GM19324 (cell line): ENCODE measurements around the gene TAF4.

Source experiments
- ATAC-seq: cut with Tn5 transposase; IDR thresholded peaks from one replicate; pipeline ENCODE4 v1.9.1; 2021; ENCODE audit warnings: mild to moderate bottlenecking, moderate library complexity; ENCODE audit not compliant: unreplicated experiment, low FRiP score

Gene TAF4

GRCh38 chr20:62046431-62046830 lies 19.2 kb downstream of the TAF4 start:
- no peak for ATAC-seq

DNA sequence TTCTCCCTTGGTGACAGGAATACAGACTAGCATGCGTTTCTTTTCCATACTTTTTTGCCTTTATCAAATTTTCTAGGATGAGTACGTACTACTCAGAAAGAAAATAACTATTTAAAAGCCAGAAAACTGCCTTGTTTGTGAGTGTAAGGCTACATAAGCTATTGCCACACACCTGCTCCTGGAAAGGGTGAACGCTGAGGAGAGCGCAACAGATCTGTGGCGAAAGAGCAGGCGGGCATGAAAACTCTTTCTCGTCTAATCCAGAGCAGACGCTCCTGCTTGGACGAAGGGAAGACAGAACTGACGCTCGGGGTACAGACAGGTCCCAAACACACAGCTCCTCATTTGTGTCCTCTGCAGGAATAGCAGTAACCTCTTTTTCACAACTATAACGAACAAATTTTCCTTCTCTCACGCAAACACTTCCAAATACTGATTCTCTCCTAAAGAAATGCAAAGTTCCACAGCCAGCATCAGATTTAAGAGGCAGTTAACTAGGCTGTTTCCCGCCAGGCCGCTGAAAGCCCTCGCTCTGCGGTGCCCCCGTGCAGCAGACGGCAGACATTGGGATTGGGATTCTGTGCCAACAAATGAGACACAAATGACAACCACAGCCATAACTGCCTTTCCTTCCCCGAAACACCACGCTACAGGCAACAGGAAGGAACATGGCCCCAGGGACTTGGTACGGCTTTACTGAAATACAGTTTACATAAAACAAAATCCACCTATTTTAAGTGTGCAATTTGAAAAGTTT lies 20.0 kb downstream of the TAF4 start:
- no peak for ATAC-seq

- ATAC-seq: no peak
Measured at GRCh38 chr20:62045118-62045517, 20.6 kb downstream of the TAF4 start.

DNA sequence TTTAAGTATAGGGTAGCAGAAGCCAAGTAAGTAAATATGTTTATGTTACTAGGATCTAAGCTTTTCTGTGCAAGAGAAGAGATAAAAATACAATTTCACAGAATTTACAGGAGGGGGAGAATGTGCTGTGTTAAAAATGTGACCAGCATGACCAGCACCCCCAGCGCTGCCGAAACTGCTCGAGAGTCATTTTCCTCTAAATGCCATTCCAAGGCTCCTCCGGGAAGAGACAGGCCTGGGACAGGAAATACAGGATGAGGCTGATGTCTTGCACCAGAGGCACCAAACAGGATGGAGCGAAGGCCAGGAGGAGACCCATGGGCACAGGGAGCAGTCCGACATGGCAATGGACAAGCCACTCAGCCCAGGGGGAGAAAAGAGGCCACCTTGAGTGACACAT lies 21.1 kb downstream of the TAF4 start:
- no peak for ATAC-seq

GRCh38 chr20:62043131-62043914 lies 22.4 kb downstream of the TAF4 start:
- ATAC-seq: no peak

- ATAC-seq: no peak
Measured at GRCh38 chr20:62042025-62042820, 23.5 kb downstream of the TAF4 start.

- ATAC-seq: no peak
Measured at GRCh38 chr20:62040933-62041332, 24.7 kb downstream of the TAF4 start.

GRCh38 chr20:62040381-62040922 lies 25.2 kb downstream of the TAF4 start:
- no peak for ATAC-seq

DNA sequence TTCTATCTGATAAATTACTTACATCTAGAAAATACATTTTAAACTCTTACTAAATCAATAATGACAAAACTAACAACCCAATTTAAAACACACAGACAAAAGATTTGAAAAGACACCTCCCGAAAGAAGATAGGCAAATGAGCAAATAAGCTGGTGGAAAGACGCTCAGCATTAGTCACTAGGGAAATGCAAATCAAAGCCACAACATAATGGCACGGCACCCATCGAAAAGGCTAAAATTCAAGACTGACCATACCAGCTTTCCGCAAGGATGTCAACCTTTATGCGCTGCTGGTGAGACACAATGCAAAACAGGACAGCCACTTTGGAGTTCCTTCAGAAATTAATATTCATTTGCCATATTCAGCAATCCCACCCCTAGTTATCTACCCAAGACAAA lies 25.9 kb downstream of the TAF4 start:
- no peak for ATAC-seq

- ATAC-seq: no peak
Measured at GRCh38 chr20:62032609-62033368, 32.9 kb downstream of the TAF4 start.

- no peak for ATAC-seq
Measured at GRCh38 chr20:62031462-62032092, 34.1 kb downstream of the TAF4 start.

DNA sequence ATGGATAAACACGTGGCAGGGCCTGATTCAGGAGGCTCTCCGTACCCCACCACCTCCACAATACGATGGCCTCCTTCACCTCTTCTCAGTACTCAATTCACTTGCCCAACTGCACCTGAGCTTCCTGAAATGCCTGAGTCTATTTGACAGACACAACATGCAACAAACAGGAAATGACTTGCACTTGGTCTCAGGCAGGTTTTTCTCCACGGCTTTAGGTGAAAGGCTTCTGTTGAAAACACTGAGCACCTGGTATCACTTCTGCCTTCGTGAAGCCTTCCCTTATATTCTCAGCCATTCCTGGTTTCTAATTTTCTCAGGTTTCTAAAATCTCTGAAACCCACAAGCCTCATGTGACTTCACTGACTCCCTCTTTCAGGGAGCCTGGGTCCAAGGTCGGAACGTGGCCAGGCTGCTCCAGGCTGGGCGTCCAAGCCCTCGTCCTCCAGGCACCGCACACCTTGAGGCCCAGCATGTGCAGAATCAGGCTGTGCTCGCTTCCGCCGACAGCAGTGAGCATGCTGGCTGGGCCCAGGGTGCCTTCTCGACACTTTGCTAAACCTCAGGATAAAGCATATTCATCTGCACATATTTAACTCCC lies 34.7 kb downstream of the TAF4 start:
- ATAC-seq: no peak

DNA sequence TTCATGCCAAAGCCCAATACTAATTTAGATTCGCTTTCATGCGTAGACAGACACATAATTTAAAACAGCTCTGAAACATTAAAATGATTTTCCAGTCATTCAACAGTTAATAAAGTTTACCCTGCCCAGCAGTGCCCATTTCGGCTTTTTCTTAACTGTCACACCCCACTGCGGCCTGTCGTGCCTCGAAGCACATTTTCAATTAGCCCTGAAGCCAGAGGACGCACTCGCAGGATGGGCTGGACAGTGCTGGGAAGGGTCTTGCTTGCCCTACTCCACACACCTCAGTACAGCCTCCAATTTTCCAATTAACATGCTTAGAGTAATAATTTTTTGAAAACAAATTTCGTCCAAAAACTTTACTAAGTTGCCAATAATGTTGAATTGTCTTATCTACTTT lies 35.3 kb downstream of the TAF4 start:
- ATAC-seq: no peak

- ATAC-seq: no peak
Measured at GRCh38 chr20:62029949-62030348, 35.7 kb downstream of the TAF4 start.

DNA sequence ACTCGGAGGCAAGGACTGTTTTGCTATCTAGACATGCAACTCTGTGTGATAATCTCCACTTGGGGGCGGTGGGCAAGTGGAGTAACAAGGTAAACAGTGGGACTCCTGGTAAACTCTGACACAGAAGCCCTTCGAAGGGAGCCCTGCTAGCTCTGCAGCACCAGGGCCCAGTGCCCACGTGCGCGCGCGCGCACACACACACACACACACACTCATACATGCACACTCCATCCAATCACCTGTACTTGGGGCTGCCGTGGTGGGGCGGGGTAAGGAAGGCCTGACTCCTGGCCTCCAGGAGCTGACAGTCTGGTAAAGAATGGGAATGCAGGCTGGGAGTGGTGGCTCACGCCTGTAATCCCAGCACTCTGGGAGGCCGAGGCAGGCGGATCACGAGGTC lies 36.4 kb downstream of the TAF4 start:
- ATAC-seq: no peak

GRCh38 chr20:62028384-62028783 lies 37.3 kb downstream of the TAF4 start:
- ATAC-seq: no peak

- no peak for ATAC-seq
Measured at GRCh38 chr20:62027698-62028321, 37.9 kb downstream of the TAF4 start.

DNA sequence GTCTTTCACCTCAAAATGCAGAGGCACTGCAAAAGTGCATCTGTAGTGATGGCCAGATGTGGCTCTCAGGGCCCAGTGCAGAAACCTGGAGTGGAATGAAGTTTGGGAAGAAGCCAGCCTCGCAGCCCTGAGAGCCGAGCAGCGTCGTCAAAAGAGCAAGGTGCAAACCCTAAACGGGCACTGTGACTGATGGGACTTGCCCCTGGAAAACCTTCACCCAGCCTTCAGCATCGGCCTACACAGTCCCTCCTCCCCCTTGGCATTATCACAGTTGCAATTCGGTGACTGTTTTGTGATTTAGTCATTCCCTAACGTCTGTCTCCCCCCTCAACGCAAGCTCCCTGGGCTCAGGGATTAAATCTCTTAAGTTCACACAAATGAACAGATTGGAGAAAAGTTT lies 38.6 kb downstream of the TAF4 start:
- no peak for ATAC-seq

DNA sequence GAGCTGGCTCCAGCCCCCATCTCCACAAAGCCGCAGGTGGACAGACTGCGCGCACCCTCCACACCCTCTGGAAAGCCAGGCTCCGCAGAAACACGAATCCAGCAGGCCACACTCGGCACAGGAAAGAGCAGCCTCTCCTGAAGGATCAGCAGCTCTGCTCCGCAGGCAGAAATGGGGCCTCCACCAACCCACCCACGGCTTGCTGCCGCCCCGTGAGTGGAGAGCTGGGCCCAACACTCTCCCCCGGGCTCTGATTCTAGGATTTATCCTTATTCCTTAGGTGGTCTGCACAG lies 39.2 kb downstream of the TAF4 start:
- ATAC-seq: no peak
